ENCODE data around the gene PRDM16. TPM values are rescaled to one million over a fixed set of nuclear protein-coding genes. Genes with fewer than 3 reads are reported as not detected.

Gene PRDM16
- total and polyA plus RNA-seq, 2 of the 8 experiments (the other 6 are each of a cell fraction or from before 2014, with no cell fraction given): 0.39 to 0.43 TPM

DNA sequence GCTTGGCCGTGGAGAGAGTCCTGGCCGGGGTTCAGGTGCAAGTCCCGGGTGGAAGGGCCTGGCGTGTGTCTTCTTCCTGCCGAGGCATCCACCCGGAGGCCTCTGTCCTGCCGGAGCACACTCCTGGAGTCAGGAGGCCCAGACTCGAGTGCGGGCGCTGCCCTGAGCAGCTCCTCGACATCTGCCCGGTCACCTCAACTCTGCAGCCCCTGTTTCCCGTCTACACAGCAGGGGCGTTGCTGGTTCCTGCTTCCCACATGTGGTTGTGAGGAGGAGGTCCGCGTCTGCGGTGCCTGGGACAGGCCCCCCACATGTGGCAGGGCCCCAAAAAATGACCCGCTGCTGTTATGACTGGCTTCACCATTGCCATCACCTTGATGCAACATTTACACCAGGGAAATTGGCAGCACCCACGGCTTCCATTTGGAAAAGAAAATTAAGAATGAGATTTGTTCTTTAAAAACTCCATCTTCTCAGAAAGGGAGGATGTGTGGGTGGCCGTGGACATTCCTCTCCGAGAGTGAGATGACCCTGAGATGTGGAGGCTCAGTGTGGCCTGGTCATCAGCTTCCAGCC lies 169.8 kb downstream of the PRDM16 start:
- peaks cover 0 to 8% (median 0%) of the 10 kb centered on the region in 4 experiments; a peak in 2 of 7 replicates for H3K4me1 ChIP-seq (replicated peaks in 1 of 4; ENCODE audit: control insufficient read depth in 3 of 4, insufficient read depth in 4 of 4, low read length in 3 of 4)
- ChIA-PET POLR2A (ENCODE audit: partially characterized antibody) (no interaction called here), CTCF (ENCODE audit: partially characterized antibody) (interaction anchor here (1.1 to 1.7 kb wide), 4 partner anchors 9 to 74 kb away, joined by 3 to 4 read pairs (median 3); no protein-coding TSS in a partner anchor)
- no peak overlapping the region for H4K8ac ChIP-seq (ENCODE audit: extremely low read depth, insufficient read depth, low read length)
- no peaks in the 10 kb centered on the region for H3K79me1 ChIP-seq (ENCODE audit: low read depth, low read length)
- WGBS, 2 experiments (ENCODE audit: extremely low coverage in 1 of 2, insufficient coverage in 1 of 2, insufficient read length in 1 of 2, insufficient replicate concordance in 2 of 2, low coverage in 1 of 2, low lambda C conversion rate in 2 of 2, missing lambda C conversion rate in 1 of 2): 93% methylated on average over 14 of the region's 21 CpGs; no CpG with 5 or more reads in 1 of the 2 experiments
- H4K91ac ChIP-seq (replicated peaks; ENCODE audit: insufficient read length, low read length): no peak overlapping the region
- no peak overlapping the region for H3K56ac ChIP-seq (replicated peaks; ENCODE audit: insufficient read length, low read depth, low read length)
- no peak overlapping the region for H4K5ac ChIP-seq (ENCODE audit: insufficient read length, low read depth, low read length)
- no peak overlapping the region for H3K4me2 ChIP-seq (ENCODE audit: insufficient read depth in 1 of 2, low read depth in 2 of 2, low read length in 2 of 2)
- no peak overlapping the region for H3K4ac ChIP-seq (replicated peaks; ENCODE audit: insufficient read length, low read depth, low read length)
- H3K4me3 ChIP-seq (ENCODE audit: extremely low read depth in 1 of 4, insufficient read depth in 2 of 4, low read depth in 3 of 4, low read length in 4 of 4): no peak overlapping the region
- H3K27me3 ChIP-seq (replicated peaks in 1 of 4; ENCODE audit: control insufficient read depth in 3 of 4, extremely low read depth in 1 of 4, insufficient read depth in 3 of 4, low read length in 3 of 4): 0 out of 7 replicates have a peak, but pooled peaks cover 0 to 3% (median 0%) of the 10 kb centered on the region in 4 experiments
- no peak overlapping the region for H3K18ac ChIP-seq (ENCODE audit: extremely low read depth, low read length)
- no peak overlapping the region for H3K27ac ChIP-seq (ENCODE audit: low read depth, low read length)
- no peak overlapping the region for H3K23ac ChIP-seq (ENCODE audit: insufficient read length)
- H4K20me1 ChIP-seq (replicated peaks in 1 of 2; ENCODE audit: control insufficient read depth in 1 of 2, insufficient read depth in 2 of 2, low read length in 2 of 2): peaks cover 0 to 2% of the 10 kb centered on the region in 2 experiments
- TF ChIP-seq EZH2 (IDR thresholded peaks at IDR 0.05; ENCODE audit: low read depth, low read length, severe bottlenecking) (no peak), TEAD4 (IDR thresholded peaks at IDR 0.05; ENCODE audit: low read depth, low read length) (no peak), KDM4A (IDR thresholded peaks at IDR 0.05; ENCODE audit: low read depth, low read length, severe bottlenecking) (no peak), TAF1 (IDR thresholded peaks at IDR 0.05; ENCODE audit: low read depth, low read length) (no peak), NANOG (IDR thresholded peaks at IDR 0.05; ENCODE audit: insufficient read depth, low read depth, low read length, poor library complexity, severe bottlenecking) (no peak), RBBP5 (IDR thresholded peaks at IDR 0.05; ENCODE audit: borderline replicate concordance, low read depth, low read length) (no peak), SRF (IDR thresholded peaks at IDR 0.05; ENCODE audit: low read depth, low read length) (no peak), FOSL1 (IDR thresholded peaks at IDR 0.05; ENCODE audit: insufficient read depth, low read depth, low read length) (no peak), MAFK (IDR thresholded peaks at IDR 0.05; ENCODE audit: low read depth, low read length) (no peak)
- TF ChIP-seq, protein P1, sequence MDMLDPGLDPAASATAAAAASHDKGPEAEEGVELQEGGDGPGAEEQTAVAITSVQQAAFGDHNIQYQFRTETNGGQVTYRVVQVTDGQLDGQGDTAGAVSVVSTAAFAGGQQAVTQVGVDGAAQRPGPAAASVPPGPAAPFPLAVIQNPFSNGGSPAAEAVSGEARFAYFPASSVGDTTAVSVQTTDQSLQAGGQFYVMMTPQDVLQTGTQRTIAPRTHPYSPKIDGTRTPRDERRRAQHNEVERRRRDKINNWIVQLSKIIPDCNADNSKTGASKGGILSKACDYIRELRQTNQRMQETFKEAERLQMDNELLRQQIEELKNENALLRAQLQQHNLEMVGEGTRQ (IDR thresholded peaks at IDR 0.05; ENCODE audit: low read length): no peak
- no peak overlapping the region for H3K9ac ChIP-seq (replicated peaks in 1 of 4; ENCODE audit: extremely low read depth in 1 of 4, low read depth in 3 of 4, low read length in 3 of 4)
- H2AFZ ChIP-seq (ENCODE audit: low read length): no peak overlapping the region
- no peak overlapping the region for H2BK15ac ChIP-seq (ENCODE audit: low read length)
- H3K79me2 ChIP-seq (ENCODE audit: control insufficient read depth in 1 of 2, insufficient read depth in 2 of 2, low read length in 2 of 2): no peaks in the 10 kb centered on the region
- H3K36me3 ChIP-seq (ENCODE audit: control insufficient read depth in 2 of 4, insufficient read depth in 4 of 4, low read length in 3 of 4): no peaks in the 10 kb centered on the region
- DNase-seq (ENCODE audit: low read depth in 1 of 2, low spot score in 2 of 2) (no peak), FAIRE-seq (no peak)
- no peak overlapping the region for H2BK20ac ChIP-seq (ENCODE audit: low read length)
- no peaks in the 10 kb centered on the region for H3K9me3 ChIP-seq (ENCODE audit: insufficient read depth in 2 of 2, low read depth in 1 of 2, low read length in 1 of 2)
- no peak overlapping the region for H2BK5ac ChIP-seq (ENCODE audit: low read depth, low read length)
- H2BK120ac ChIP-seq (replicated peaks; ENCODE audit: low read depth, low read length): no peak overlapping the region
- no peak overlapping the region for H2BK12ac ChIP-seq (ENCODE audit: low read depth, low read length)
- H3K23me2 ChIP-seq (ENCODE audit: low read depth, low read length): no peaks in the 10 kb centered on the region
- no peak overlapping the region for H2AK5ac ChIP-seq (ENCODE audit: low read depth, low read length)
- H3K14ac ChIP-seq (ENCODE audit: insufficient read length): no peak overlapping the region

Measured in H1 (cell line).